ENCODE measurements around the gene MRTFB. TPM values are rescaled to one million over a fixed set of nuclear protein-coding genes. Genes with fewer than 3 reads are reported as not detected.
"Not testable (repeated sequence)": the region's sequence is repeated elsewhere in the genome, so short reads cannot be mapped to it uniquely, and the experiment has no call there.

Gene MRTFB
- total RNA-seq, 1 experiment from 2014 or later = 29.8 TPM

DNA sequence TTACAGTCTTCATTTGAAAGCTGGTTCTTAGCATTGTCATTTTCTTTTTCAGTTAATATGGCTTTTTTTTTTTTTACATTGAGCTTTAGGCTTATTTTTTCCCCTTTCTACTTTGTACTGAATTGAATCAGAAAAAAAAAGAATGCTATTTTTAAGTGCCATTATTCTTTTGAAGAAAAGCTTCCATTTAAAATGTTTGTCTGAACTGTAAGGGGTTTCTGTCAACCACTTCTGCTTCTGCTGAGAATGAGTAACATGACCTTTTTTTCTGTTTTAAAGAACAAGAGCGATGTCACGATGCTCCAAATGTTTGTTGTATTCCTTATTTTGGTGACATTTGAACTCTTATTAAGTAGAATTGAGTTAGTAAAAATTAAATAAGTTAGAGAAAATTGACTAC, 50.0 kb downstream of the MRTFB start:
- Histone ChIP-seq H3K4me3 (ENCODE audit: low read depth, low read length, poor library complexity, severe bottlenecking) (no peak overlapping the region), H3K4me1 (ENCODE audit: insufficient read depth, low read length, poor library complexity, severe bottlenecking) (peaks cover 7% of the 10 kb centered on the region), H3K27ac (ENCODE audit: low read depth, low read length, poor library complexity, severe bottlenecking) (no peak overlapping the region), H3K27me3 (replicated peaks; ENCODE audit: insufficient read depth, low read depth, low read length, poor library complexity) (no peaks in the 10 kb centered on the region), H3K36me3 (ENCODE audit: insufficient read depth, low read length, poor library complexity, severe bottlenecking) (no peaks in the 10 kb centered on the region), H3K9me3 (ENCODE audit: low read depth, low read length, poor library complexity, severe bottlenecking) (no peaks in the 10 kb centered on the region)
- POLR2A ChIA-PET (ENCODE audit: low non-redundant PET) = no interaction called here
- DNase-seq (ENCODE audit: low spot score) = no peak
- intact Hi-C loops (cut with micrococcal nuclease; ENCODE audit: unreplicated experiment) = no loop called here
- TF ChIP-seq EZH2 (IDR thresholded peaks at IDR 0.05; ENCODE audit: borderline replicate concordance, low read depth, low read length, poor library complexity, severe bottlenecking) = no peak
- TF ChIP-seq, protein P1, sequence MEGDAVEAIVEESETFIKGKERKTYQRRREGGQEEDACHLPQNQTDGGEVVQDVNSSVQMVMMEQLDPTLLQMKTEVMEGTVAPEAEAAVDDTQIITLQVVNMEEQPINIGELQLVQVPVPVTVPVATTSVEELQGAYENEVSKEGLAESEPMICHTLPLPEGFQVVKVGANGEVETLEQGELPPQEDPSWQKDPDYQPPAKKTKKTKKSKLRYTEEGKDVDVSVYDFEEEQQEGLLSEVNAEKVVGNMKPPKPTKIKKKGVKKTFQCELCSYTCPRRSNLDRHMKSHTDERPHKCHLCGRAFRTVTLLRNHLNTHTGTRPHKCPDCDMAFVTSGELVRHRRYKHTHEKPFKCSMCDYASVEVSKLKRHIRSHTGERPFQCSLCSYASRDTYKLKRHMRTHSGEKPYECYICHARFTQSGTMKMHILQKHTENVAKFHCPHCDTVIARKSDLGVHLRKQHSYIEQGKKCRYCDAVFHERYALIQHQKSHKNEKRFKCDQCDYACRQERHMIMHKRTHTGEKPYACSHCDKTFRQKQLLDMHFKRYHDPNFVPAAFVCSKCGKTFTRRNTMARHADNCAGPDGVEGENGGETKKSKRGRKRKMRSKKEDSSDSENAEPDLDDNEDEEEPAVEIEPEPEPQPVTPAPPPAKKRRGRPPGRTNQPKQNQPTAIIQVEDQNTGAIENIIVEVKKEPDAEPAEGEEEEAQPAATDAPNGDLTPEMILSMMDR (conservative IDR thresholded peaks at IDR 0.05; ENCODE audit: low read depth, low read length) = no peak
- BruUV-seq (replicated peaks) = no TSS peak
- CTCF ChIA-PET = no interaction called here

DNA sequence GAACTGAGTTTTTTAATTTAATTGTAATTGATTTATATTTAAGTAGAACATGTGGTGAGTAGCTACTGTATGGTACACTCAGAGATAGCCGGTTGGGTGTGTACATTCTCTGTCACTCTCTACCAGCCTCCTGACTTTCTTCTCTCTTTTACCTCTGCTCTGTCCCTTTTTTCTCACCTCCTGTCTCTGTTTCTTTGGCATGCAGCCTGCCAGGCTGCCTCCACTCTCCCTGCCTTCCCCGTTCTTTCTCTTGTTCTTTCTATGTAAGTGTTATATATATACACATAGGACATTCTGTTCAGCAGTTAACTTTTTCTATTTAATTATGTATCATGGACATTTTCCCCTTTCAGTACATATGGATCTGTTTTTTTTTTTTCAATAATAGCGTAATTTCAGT, 50.8 kb downstream of the MRTFB start:
- BruUV-seq (replicated peaks) = no TSS peak
- no peak for DNase-seq (ENCODE audit: low spot score)
- peaks cover 7% of the 10 kb centered on the region for H3K4me1 ChIP-seq (ENCODE audit: insufficient read depth, low read length, poor library complexity, severe bottlenecking)
- H3K4me3 ChIP-seq (ENCODE audit: low read depth, low read length, poor library complexity, severe bottlenecking) = no peak overlapping the region
- no peak overlapping the region for H3K27ac ChIP-seq (ENCODE audit: low read depth, low read length, poor library complexity, severe bottlenecking)
- ChIA-PET CTCF (no interaction called here), POLR2A (ENCODE audit: low non-redundant PET) (no interaction called here)
- intact Hi-C loops (cut with micrococcal nuclease; ENCODE audit: unreplicated experiment) = no loop called here
- no peaks in the 10 kb centered on the region for H3K36me3 ChIP-seq (ENCODE audit: insufficient read depth, low read length, poor library complexity, severe bottlenecking)
- TF ChIP-seq, protein P1 (conservative IDR thresholded peaks at IDR 0.05; ENCODE audit: low read depth, low read length) = no peak
- no peak for TF ChIP-seq EZH2 (IDR thresholded peaks at IDR 0.05; ENCODE audit: borderline replicate concordance, low read depth, low read length, poor library complexity, severe bottlenecking)
- no peaks in the 10 kb centered on the region for H3K9me3 ChIP-seq (ENCODE audit: low read depth, low read length, poor library complexity, severe bottlenecking)
- no peaks in the 10 kb centered on the region for H3K27me3 ChIP-seq (replicated peaks; ENCODE audit: insufficient read depth, low read depth, low read length, poor library complexity)

DNA sequence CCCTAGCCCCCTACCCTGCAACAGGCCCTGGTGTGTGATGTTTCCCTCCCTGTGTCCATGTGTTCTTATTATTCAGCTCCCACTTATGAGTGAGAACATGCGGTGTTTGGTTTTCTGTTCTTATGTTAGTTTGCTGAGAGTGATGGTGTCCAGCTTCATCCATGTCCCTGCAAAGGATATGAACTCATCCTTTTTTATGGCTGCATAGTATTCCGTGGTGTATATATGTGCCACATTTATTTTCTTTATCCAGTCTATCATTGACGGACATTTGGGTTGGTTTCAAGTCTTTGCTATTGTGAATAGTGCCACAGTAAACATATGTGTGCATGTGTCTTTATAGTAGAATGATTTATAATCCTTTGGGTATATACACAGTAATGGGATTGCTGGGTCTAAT, 51.3 kb downstream of the MRTFB start:
- H3K36me3 ChIP-seq (ENCODE audit: insufficient read depth, low read length, poor library complexity, severe bottlenecking); POLR2A ChIA-PET (ENCODE audit: low non-redundant PET); H3K9me3 ChIP-seq (ENCODE audit: low read depth, low read length, poor library complexity, severe bottlenecking); BruUV-seq (replicated peaks); H3K4me1 ChIP-seq (ENCODE audit: insufficient read depth, low read length, poor library complexity, severe bottlenecking); CTCF ChIA-PET; H3K4me3 ChIP-seq (ENCODE audit: low read depth, low read length, poor library complexity, severe bottlenecking); H3K27me3 ChIP-seq (replicated peaks; ENCODE audit: insufficient read depth, low read depth, low read length, poor library complexity); intact Hi-C loops (cut with micrococcal nuclease; ENCODE audit: unreplicated experiment); DNase-seq (ENCODE audit: low spot score); H3K27ac ChIP-seq (ENCODE audit: low read depth, low read length, poor library complexity, severe bottlenecking): not testable (repeated sequence)

DNA sequence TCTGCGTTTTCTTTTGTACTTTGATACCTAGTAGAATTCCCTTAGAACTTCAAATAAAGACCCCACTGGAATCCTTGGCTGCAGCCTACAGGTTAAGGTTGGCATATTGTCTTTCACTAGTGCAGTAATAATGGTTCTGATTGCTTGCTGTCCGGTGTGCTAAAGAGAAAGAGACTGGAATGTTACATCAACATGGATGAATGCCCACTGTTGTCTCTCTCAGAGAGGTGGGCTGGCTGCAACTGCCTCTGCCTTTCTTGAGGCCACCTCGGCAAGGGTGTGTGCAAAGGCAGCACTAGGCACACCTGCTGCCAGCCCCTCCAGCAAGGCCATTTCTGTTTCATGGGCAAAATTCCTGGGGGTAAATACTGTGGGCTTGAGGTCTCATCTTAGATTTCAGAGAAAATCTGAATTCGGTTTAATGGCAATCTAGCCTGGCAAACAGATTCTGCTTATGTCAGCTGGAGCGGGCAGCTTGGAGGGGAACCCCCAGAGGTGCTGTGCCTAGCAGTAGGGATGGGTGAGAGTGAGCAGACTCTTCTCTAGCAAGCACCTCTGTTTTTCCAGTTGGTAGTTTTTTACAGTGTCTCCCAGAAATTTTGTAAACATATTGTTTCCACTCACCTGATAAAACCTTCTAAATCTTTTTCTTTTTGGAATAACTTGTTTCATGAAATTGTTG, 54.0 kb downstream of the MRTFB start:
- no TSS peak for BruUV-seq (replicated peaks)

More for the DNA sequence above, 54.0 kb downstream of the MRTFB start:
- no peak for DNase-seq (ENCODE audit: low spot score)
- no peaks in the 10 kb centered on the region for H3K36me3 ChIP-seq (ENCODE audit: insufficient read depth, low read length, poor library complexity, severe bottlenecking)
- H3K9me3 ChIP-seq (ENCODE audit: low read depth, low read length, poor library complexity, severe bottlenecking) = no peaks in the 10 kb centered on the region
- peaks cover 7% of the 10 kb centered on the region for H3K4me1 ChIP-seq (ENCODE audit: insufficient read depth, low read length, poor library complexity, severe bottlenecking)
- H3K27me3 ChIP-seq (replicated peaks; ENCODE audit: insufficient read depth, low read depth, low read length, poor library complexity) = no peaks in the 10 kb centered on the region
- ChIA-PET POLR2A (ENCODE audit: low non-redundant PET) (no interaction called here), CTCF (no interaction called here)
- no peak overlapping the region for H3K4me3 ChIP-seq (ENCODE audit: low read depth, low read length, poor library complexity, severe bottlenecking)
- H3K27ac ChIP-seq (ENCODE audit: low read depth, low read length, poor library complexity, severe bottlenecking) = no peak overlapping the region
- TF ChIP-seq, protein P1 (conservative IDR thresholded peaks at IDR 0.05; ENCODE audit: low read depth, low read length) = no peak
- no peak for TF ChIP-seq EZH2 (IDR thresholded peaks at IDR 0.05; ENCODE audit: borderline replicate concordance, low read depth, low read length, poor library complexity, severe bottlenecking)
- intact Hi-C loops (cut with micrococcal nuclease; ENCODE audit: unreplicated experiment) = no loop called here
